GM21526 (cell line): ENCODE measurements around the gene QRICH2.

Source experiments
- ATAC-seq: cut with Tn5 transposase; IDR thresholded peaks from one replicate; pipeline ENCODE4 v1.9.1; 2021; ENCODE audit warnings: moderate library complexity; ENCODE audit not compliant: unreplicated experiment, low FRiP score

Gene QRICH2

DNA sequence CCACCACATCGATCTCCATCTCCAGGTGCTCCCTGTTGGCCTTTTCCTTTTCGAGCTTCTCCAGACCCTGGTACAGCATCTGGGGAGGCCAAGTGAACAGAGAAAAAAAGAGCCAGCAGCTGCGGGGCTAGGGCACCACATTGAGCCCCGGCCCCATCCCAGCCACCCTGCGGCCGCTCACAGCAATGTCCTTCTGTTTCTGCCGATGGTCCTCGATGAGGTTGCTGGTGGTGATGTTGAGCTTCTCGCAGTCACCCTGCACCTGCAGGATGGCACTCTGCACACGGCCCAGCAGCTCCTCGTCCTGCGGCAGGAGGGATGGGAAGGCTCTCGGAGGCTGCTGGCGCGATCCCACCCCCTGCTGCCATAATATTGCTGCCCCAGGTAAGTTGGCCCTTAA lies 27.4 kb downstream of the QRICH2 start:
- no peak for ATAC-seq

DNA sequence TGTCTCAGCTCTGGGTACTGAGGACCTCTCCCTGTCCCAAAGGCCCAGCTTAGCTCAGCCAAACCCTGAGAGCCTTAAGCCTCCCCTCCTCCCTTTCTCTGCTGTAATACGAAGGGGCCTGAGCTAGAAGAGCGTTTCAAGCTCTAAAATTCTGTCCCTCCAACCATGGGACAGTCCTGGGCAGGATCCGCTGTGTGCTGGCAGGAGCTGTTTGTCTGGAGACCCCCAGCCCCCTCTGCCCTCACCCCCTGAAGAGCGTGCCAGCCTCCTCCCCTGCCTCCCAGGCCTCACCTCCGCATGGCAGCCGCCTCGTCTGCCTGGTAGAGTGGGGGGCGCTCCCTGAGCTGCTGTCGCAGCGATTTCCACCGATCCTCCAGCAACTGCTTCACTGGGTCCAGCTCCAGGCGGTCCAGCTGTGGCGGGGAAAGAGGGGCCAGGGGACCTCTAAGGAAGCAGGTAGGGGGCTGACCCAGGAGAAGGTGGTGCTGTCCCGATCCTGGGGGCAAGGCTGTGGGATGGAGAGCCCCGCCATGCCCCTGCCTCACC lies 28.3 kb downstream of the QRICH2 start:
- ATAC-seq: no peak

DNA sequence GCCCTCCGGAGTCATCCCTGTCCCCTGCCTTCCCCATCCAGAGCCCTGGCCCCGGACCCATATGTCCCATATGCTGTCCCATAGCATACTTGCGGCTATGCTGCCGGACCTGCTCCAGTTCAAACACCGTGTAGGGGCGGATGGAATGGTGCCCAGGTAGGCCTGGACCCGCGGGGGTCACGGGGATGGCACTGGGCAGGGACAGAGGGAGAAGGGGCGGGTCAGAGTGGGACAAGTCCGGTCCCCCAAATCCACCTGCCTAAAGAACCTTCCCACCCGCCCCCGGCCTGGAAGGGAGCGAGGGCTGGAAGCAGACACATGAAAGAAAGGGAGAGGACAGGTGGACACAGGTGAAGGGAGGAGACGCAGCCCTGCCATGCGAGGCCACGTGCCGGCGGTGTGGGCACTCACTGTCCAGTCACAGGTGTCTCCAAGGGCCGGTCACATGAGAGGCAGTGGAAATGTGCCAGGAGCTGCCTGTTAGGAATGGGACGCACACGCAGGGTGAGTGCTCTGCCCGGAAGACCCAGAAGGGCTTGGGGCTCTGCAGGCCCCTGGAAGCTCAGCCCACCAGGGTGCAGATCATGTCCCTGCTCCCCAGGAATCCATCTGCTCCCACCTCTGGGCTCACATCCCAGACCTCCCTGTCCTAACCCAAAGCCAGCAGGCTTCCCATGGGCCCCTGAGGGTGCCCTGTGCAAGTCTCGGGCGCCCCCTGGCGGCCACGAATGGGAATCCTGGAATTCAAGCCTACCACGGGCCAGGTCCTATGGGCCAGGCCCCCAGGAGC lies 28.9 kb downstream of the QRICH2 start:
- ATAC-seq: no peak

DNA sequence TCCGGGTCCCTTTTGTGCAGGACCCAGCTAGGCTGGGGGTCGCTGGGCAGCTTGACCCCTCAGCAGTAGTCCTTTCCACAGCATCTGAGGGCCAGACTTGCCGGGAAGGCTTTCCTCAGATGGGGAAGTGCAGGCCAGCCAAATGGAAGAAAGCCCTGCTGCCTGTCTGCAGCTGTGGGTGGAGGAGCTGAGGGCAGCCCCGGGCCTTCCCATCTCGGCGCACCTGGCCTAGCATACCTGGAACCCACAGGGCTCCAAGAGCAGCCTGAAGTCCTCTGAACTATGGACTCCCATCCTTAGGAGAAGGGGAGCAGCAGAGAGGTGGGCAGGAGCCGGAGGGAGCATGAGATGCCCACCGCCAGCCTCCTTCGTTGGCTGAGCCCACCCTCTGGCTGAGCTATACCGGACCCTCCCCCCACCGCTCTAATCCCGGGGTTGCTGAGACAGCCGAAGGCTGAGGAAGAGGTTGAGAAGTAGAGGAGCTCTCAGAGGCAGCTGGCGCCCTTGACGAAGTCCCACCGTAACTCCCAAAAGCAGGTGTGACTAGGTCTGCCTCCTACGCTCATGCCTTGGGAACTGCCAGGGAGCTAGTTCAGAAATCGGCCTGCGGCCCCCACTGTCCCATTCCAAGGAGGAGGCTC lies 29.7 kb downstream of the QRICH2 start:
- ATAC-seq: no peak

DNA sequence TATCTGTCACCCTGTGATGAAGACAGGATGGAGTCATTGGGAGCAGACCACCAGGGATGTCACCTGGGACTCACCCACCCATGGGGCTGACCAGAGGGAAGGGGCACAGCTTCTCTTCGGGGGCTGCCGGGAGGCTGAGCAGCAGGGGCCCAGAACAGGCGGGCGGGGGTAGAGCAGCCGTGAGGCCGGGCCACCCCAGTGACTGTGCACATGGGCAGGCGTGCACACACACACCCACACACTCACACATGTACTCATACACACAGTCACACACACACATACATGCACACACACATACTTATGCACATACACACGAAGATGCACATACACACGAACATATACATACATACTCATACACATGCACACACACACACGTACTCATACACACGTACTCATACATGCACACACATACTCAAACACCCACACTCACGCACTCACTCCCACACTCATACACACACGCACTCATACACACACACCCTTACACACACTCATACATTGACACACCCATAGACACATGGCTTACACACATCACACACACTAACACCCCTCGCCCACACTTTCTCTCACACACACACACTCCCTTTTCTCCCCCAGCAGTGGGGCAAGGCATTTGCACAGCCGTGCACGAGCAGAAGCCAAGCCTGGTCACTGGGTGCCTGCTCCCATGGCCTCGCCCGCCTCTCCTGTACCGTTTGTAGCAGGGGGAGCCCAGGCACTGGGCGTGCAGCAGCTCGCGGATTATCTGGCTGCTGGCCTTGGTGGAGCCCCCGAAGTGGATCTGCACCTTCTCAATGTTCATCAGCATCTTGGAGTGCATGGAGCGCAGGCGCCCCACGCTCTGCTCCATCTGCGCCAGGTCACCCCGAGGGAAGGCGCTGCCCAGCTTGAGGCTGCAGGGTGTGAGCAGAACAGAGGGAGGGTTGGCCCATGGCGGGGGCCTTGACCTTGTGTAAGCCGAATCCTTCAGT lies 30.5 kb downstream of the QRICH2 start:
- no peak for ATAC-seq

DNA sequence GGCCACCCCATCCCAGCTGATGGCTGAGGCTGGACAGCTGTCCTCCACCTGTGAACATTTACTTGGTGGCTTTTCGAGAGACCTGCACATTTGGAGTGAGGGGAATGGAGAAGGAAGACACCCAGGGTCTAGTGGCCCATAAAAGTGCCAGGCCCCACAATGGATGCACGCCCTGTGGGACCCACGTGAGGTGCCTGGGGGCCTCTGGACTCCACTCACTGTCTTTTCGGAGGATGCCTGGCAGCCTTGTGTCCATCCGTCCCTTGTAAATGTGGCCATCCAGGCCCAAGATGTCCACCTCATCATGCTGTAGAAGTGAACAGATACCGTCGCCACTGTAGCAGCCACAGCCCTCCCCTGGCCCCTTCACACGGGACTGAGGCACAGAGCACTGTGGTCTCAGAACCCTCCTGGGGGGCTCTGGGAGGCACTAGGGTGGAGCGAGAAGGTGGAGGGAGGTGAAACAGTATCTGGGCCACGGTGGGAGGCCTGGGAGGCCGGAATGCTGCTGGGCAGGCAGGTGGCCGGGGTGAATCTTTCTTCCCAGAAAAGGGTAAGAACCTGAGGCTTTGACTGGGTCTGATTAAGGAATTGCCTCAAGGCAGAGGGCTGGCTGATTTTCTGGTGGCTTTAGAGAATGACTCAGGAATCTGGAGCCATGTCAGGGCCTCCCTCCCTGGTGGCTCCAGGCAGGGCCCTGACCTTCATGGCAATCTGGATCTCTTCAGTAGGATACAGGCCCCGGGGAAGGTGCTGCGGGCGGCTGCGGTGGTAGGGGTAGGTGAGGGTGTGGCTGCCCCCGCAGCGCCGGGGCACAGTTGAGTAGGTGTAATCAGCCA lies 31.4 kb downstream of the QRICH2 start:
- ATAC-seq: no peak

DNA sequence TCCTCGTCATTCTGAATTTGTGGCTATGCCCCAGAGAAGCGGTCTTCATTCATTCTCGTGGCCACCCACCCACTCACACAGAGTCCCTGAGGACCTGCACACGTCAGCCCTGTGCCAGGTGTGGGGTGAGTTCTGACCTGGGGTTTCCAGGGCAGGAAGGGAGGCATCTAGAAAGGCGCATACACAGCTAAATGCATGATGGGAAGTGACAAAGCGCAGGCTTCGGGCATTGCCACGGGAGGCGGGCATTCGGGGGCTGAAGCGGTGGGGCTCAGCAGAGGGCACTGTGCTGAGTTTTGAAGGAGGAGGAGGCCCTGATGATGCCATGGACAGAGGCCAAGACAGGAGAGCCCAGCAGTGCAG lies 32.0 kb downstream of the QRICH2 start:
- ATAC-seq: no peak

DNA sequence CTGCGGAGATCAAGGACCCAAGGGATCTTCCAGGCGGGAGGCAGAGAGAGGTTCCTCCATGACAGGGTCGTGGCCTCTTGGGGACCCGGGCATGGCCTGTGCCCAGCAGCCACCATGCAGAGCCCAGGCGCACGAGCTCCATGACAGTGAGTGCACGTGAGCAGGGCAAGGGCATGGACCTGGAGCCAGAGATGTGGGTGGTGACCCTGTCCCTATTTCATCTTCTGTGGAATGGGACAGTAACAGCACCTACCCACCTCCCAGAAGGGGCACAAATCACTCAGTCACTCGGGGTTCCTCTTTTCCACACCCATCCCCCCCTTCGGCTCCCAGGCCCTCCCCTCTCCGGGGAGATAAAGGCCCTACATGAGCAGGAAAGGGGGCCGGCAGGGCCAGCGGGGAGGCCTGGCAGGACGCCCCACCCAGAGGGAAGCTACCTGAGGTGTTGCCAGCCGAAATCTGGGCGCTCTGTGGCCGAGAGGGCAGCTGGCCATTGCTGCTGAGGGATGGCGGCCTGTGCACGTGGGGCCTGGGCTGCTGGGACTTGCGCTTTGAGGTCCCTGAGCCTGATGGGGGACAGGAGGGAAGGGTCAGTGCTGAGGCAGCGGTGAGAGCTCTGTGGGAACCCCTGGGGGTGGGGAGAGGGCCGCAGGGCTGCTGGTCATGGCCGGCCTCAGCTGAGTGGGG lies 32.6 kb downstream of the QRICH2 start:
- no peak for ATAC-seq

DNA sequence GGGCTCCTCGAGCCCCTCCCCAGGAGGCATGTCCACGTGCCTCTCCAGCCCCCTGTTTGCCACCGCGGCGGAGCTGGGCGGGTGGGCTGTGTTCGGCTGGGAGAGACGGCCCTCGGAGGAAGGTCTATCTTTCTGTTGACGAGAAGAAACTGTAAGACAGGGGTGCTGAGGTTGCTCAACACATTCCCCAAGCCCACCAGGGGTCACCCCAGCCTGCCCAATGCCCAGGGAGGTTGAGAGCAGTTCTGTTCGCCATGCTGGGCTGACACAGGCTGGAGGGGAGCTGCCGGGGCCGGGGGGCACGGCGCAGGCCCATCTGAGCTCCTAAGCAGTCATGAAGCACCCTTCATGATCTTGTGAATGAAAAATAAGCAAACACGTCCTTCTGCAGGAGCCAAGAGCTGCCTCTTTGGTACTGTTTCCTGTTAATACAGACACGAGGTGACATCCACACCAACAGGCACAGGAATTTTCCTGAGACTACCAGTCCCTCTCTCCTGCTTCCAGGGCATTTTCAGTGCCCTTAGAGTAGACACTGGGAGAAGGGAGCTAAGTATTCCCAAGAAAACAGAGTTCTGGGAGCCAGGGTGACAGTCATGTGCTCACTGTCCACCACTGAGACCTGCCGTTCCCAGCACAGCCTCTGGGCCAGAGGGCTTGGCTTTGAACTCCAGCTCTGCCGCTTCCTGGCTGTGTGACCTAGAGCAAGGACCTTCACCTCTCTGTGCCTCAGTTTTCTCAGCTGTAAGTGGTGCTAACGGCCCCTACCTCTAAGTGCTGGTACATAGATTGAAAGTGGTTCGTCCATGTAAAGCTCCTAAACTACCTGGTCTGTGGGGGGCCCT lies 33.7 kb downstream of the QRICH2 start:
- no peak for ATAC-seq

DNA sequence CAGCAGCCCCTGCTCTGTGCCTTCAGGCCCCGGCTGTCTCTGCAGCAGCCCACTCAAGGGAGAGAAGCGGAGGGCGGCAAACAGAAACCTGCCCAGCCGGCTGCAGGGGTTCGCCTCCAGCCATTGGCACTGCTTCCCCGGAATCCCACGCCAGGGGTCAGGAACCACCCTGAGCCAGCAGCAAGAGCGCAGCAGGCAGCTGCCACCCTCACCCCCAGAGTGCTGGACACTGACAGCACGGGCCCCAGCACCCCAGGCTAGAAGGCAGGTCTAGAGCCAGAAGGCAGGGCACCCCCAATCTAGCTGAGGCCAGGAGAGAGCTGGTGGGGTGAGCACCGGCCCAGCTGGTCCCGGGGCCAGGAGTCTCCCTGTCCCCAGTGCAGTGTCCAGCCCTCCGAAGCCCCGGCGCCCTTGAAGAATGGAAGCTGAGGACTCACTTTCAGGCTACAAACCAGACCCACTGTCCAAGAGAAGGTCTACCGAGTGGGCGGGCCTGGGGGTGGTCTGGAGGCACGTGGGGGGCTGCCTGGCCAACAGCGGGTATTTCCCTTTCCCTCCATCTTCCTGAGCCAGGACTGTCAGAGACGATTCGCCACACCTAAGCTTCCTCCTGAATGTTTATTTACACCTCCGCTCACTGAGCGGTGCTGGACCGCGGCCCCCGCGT lies 34.5 kb downstream of the QRICH2 start:
- no peak for ATAC-seq

DNA sequence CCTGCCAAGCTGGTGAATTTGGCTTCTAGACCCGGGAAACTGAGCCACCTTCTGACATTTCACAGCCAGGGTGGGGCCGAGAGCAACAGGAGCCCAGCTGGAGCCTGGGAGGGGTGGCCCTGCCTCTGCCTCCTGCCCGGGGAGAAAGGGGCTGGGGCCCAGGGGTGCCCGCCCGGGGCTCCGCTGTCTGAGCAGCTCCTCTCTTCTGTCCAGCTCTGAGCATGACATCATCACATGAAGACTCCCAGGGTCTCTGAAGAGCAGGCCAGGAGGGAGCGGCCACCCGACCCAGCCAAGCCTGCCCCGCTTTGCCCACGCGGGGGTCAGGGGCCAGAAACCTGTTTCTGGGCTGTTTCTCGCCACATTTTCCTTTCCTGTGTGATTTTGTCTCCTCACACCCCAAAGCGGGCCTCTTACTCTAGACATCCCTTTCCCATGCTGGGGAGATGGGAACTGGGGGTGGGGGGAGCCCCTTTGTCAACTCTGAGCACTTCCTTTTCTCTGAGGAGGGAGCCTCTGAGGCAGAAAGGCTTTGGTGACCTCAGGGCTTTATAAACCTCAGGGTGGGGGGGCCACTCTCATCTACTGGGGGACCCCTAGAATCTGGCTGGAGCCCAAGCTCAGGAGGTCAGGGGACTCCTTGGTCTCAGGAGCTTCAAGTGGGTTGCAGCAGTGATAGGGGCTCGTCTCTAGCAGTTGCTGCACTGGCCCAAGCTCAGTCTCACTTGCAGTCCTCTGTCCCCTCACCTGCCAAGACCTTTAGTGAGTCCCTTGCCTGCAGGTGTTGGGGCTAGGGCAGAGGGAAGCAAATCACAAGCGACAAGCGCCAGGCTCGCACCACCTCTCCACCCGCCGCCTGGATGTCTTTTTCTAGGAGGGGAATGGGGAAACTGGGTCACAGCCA lies 35.3 kb downstream of the QRICH2 start:
- peak; percentile 14 for ATAC-seq

DNA sequence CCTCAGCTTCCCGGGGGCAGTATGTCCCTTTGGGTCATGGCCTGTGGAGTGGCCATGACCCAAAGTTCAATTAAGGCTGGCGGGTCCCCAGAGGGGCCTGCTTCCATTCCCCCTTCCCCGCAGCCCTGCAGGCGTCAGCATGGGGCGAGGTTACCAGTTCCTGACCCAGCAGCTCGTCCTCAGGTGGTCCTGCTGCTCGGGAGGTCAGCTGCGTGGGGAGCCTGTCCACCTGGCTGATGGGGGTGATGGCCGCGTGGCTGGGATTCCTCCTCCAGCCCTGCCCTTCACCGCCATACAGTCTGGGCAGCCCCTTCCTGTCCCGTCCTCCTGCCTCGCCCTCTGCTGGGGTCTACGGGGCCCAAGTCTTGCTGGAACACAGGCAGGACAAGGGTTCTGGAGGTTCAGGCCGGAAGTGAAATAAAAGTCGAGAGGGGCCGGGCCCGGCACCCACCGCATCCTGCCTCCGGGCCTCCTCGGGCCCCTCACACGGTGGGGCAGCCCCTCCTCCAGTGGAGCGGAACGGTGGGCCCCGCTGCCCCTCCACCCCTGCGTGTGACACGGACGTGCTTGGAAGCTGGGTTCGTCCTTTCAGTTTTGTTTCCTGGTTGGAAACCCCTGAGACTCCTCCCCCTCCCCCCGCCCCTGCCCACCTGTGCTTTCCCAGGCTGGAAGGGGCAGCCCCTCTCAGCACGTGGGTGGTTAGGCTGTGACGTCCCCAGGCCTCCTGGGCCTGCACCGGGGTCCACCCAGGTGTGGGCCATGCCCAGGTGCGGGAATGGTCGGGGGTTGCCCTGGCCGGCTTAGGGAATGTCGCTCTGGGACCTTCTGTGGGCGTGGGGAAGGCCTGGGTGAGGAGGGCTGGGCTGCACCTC lies 36.2 kb downstream of the QRICH2 start:
- ATAC-seq: peak; percentile 33

DNA sequence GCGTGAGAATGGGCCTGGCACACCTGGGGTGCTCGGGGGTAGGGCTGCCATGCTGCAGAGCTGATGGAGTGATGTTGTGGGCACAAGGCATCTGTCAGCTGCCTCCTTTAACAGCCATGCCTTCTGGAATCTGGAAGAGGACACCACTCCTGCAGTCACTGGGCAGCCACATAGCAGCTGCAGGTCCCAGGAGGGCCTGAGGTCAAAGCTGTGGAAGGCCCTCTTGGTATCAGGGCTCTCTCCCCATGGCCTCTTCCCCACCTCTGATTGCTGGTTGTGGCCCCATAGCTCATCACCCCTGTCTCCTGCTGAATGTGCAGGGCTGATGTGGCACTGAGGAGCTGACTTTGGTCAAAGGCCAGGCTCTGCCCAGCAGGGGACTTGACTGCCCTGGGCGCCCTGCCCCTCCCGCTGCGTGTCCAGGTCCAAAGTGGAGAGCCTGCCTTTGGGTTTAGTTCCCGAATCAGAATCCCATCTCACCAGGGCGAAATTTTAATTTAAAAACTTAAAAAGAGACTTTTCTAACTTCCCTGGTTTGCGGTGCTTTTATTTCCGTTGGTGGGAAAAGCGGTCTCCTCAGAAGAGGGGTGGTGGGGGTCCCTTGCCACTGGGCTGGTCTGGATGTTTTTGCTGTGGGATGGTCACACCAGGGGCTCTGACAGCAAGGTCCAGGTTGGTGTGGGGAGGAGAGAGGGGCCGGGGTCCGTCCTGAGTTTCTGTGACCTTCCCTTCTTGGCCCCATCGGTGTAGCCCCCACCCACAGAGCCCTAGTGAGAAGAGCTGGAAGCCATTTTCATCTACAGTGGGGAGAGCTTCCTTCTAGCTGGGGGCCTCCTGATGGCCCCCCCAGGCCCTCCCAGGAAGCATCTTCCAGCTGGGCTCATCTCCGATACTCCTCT lies 37.1 kb downstream of the QRICH2 start:
- ATAC-seq: no peak

DNA sequence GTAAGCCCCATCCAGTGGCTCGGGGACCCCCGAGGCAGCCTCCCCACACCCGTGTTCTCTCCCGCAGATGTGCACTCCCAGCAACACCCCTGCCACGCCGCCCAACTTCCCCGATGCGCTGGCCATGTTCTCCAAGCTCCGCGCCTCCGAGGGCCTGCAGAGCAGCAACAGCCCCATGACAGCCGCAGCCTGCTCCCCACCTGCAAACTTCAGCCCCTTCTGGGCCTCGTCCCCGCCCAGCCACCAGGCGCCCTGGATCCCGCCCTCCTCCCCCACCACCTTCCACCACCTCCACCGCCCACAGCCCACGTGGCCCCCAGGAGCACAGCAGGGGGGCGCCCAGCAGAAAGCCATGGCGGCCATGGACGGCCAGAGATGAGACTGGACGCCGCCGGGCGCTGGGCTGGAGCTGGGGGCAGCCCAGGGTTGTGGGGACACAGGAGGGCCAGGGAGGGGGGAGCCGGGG lies 37.9 kb downstream of the QRICH2 start:
- no peak for ATAC-seq
